ENCODE results near the gene C1orf167.

C1orf167 gene

DNA sequence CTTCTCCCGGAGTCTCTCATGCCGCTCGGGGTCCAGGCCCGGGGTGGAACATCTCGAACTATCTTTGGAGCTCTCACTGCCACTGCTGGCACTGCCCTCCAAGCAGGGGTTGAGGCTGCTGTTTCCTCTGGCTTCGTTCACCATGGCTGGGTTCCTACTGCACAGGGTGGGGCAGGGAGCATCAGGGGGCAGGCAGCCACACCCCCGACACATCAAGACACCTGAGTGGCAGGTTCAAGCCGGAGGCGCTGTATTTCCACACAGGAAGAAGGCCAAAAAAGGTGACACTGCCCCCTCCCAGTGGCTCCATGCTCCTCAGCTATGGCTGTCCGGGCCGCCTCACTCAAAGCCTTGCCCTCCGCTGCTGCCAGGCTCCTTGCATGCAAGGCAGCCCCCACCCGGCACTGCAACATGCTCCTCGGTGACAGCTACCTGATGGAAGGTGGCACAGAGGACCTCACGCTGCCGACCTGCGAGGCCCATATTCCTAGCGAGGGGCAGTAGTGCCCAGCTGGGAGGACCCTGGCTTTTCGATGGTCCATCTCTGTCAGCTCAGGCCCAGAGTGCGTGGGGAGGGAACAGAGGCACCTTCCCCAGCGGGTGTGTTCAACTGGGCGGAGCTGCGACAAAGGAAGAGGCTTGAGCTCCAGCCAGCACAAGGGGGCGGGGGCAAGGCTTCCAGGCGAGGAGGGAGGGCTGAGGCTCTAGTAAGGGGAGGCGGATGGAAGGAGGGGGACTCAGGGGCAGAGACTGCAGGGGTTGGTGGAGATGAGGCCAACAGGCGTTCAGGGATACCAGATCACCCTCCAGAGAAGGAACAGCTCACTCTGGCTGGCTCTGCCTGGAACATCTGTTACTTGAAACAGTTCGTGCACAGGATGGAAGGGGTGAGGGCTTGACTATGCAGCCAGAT lies 41.2 kb downstream of the C1orf167 start:
- TF ChIP-seq GATA3 (IDR thresholded peaks at IDR 0.05; ENCODE audit: low read depth, low read length) (no peak), GATA2 (IDR thresholded peaks at IDR 0.05; ENCODE audit: low read depth, low read length) (no peak)

DNA sequence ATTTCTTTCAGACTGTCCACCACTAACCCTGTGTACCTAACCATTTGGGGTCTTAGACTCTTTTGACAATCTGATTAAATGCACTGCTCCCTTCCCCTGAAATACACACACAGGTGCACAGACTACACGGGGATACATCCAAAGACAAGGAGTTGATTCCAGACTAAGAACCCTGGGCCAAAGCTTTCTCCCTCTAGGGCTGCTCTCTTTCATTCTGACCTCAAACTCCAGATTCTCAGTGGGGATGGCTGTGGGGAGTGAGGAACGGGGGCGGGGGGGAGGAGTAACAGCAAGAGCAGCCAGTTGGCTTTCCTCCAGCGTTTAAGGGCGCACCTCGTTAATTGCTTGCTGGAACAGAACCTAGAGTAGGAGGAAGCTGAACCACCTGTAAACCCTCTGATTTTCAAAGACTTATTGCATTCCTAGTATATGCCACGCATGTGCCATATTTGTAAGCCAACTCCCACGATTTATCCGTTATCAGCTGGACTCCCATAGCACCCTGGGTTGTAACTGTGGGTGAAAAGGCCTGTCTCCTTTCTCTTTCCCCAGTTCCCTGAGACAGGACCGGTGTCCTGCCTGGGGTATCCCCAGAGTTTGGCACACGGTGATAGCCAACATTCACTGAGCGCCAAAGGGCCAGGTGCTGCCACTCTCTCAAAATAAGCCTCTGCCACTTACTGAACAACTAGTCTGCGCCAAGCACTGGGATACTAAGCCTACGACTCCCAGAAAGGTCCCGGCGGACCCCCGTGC lies 42.9 kb downstream of the C1orf167 start:
- TF ChIP-seq GATA3 (IDR thresholded peaks at IDR 0.05; ENCODE audit: low read depth, low read length), result no peak
- no peak for TF ChIP-seq GATA2 (IDR thresholded peaks at IDR 0.05; ENCODE audit: low read depth, low read length)

DNA sequence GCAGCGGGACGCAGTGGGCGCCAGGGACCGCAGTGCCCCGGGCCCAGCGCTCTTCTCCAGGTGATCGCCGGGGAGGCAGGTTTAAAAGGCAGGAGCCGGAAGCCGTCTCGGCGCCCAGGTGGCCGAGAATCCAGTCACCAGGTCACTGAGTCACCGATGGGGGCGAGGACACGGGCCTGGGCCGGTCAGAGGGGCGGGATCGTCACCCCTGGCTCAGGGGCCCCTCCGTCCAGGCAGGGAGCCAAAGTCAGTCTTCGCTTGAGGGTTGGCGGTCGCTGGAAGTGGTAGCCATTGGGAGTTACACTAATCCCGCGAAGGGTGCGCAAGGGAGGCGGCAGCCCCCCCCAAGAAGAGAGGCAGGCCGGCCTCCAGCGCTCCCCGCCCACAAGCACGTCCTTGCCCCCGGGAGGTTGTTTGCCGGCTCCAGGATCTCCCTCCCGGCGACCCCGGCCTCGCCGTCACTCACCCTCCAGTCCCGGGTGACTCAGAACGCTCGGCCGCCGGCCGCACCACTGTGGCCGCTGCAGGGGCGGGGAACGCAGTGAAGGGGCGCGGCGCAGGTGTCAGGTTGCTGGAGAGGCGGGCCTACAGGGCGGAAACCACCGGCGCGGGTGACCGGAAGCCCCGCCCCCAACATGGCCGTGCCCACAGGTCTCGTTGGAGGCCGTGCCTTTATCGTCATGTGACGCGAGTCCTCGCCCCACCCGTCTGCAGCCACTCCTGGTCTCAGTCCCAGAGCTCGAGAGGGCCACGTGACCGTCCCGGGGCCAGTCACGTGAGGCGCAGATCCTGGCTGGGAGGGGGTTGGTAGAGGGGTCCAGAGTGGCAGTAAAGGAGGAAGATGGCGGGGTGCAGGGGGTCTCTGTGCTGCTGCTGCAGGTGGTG lies 43.7 kb downstream of the C1orf167 start, which contains the start of the genes CLCN6 and MTHFR:
Gene CLCN6 (plus strand): TSS at position 770 of the 885 bp plus-strand sequence. CDS start 72 bp downstream, at position 842.
Gene MTHFR (minus strand): TSS at position 543 of the 885 bp plus-strand sequence. CDS start 2,848 bp downstream, outside the sequence.
- TF ChIP-seq GATA2 (IDR thresholded peaks at IDR 0.05; ENCODE audit: low read depth, low read length), result no peak
- TF ChIP-seq GATA3 (IDR thresholded peaks at IDR 0.05; ENCODE audit: low read depth, low read length), result no peak

DNA sequence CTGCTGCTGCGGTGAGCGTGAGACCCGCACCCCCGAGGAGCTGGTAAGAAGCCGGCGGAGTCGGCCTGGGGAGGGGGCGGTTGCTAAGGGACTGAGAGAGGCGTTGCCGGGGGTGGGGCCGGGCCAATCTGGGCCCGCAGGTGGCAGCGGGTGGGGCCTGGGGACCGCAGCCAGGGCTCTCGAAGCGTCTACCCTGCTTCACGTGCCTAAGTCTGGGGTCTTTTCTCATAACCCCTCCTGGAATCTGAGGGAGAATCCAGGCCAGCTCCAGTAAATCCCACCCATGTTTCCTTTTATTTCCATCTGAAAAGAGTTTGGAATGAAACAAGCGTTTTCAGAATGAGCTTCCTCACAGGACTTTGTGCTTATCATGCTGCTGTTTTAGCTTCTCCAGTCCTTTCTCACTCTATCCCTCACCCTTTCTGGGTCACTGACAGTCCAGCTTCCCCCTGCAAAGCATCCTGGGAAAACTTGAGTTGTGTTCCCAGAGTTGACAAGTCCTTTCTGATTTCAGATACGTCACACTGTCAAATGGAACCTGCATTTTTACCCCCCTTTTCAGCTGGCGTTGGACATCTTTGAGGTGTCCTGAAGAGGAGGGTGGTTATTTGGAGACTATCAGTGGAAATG lies 44.4 kb downstream of the C1orf167 start:
- no peak for TF ChIP-seq GATA2 (IDR thresholded peaks at IDR 0.05; ENCODE audit: low read depth, low read length)
- TF ChIP-seq GATA3 (IDR thresholded peaks at IDR 0.05; ENCODE audit: low read depth, low read length), result no peak

DNA sequence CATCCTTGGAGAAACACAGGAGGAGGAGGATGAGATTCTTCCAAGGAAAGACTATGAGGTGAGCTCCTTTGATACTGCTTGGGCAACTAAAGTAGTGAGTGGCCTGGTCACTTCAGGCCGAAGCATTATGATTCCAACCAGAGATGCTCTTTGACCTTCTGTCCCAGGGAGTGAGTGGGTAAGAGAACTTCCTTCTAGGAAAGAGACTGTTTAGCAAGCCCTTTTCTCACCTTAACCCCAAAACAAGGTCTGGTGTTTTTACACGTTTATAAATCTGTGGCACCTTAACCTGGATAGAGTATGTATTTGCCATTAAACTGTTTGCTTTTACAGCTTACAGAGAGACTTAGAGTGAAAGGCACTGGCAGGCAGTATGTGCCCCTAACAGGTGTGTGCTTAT lies 45.1 kb downstream of the C1orf167 start:
- TF ChIP-seq GATA2 (IDR thresholded peaks at IDR 0.05; ENCODE audit: low read depth, low read length) (no peak), GATA3 (IDR thresholded peaks at IDR 0.05; ENCODE audit: low read depth, low read length) (no peak)

DNA sequence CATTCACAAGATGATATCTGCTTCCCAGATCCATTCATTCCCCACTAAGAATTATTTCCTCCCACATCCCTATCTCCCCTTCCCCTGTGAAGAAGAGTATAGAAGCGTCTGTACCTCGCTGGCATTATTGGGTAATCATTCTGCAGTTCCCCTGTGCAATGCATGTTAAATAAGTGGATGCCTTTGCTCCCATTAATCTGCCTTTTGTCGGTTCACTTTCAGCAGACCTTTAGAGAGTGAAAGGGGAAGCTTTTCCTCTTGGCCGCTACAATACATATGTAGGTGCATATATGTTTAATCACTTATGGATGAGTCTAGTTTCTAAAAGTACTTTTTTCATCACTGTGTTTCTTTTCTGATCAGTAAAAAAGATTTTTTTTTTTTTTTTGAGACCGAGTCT lies 51.0 kb downstream of the C1orf167 start:
- TF ChIP-seq GATA3 (IDR thresholded peaks at IDR 0.05; ENCODE audit: low read depth, low read length) (no peak), GATA2 (IDR thresholded peaks at IDR 0.05; ENCODE audit: low read depth, low read length) (no peak)

DNA sequence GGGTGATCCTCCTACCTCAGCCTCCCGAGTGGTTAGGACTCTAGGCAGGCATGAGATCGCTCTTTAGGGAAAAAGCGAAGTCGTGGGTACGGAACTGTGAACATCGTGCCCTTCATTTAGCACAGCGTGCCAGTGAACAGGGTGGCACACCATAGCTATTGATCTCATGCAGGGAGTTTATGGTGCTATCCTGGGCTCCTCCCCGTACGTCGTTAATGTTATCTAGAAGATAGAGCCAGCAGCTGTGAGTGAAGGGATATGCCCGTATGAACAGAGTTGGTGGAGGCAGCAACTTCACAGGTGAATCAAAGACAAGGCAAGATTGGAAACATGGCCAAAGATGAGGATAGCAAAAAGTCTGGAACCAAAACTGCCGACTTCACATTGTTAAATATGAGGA lies 55.2 kb downstream of the C1orf167 start:
- TF ChIP-seq GATA3 (IDR thresholded peaks at IDR 0.05; ENCODE audit: low read depth, low read length) (no peak), GATA2 (IDR thresholded peaks at IDR 0.05; ENCODE audit: low read depth, low read length) (no peak)

DNA sequence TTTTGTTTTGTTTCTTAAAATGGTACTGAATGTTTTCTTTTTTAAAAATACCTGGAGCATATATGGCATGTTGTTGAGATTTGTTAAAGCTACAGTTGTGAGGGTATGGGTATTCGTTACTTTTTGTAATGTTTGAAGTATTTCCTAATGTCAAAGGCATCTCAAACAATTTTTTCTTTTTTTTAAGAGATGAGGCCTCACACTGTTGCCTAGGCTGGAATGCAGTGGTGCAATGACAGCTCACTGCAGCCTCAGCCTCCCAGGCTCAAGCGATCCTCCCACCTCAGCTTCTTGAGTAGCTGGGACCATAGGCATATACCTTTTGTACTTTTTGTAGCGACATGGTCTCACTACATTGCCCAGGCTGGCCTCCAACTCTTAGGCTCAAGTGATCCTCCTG lies 60.1 kb downstream of the C1orf167 start:
- TF ChIP-seq GATA3 (IDR thresholded peaks at IDR 0.05; ENCODE audit: low read depth, low read length), result no peak
- TF ChIP-seq GATA2 (IDR thresholded peaks at IDR 0.05; ENCODE audit: low read depth, low read length), result no peak

DNA sequence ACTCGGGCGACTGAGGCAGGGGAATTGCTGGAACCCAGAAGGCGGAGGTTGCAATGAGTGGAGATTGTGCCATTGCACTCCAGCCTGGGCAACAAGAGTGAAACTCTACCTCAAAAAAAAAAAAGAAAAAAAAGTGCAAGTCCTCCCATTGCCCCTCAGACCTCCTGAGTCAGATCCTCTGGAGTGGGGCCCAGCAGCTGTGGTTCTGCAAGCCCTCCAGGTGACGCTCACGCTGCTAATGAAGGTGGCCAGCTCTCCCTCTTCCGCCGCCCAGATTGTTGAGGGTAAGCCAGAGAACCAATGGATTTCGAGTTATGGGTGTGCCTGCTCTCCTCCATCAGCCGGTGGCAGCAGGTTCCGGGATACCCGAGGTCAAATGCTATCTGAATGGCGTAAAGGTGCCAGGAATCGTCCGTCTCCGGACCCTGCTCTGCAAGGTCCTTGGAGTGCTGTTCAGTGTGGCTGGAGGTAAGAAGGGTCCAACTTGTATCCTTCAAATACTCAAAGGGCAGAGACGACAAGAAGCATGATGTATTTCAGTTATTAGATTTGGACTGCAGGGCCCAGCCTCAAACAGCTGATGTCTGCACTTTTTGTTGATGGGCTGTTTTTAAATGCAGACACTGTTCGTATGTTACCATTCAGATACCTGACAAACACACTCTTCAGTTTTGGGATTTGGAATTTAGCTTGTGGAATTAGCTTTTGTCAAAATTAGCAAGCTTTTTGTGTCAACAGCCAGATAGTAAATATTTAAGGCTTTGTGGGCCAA lies 61.6 kb downstream of the C1orf167 start:
- TF ChIP-seq GATA2 (IDR thresholded peaks at IDR 0.05; ENCODE audit: low read depth, low read length) (no peak), GATA3 (IDR thresholded peaks at IDR 0.05; ENCODE audit: low read depth, low read length) (no peak)

DNA sequence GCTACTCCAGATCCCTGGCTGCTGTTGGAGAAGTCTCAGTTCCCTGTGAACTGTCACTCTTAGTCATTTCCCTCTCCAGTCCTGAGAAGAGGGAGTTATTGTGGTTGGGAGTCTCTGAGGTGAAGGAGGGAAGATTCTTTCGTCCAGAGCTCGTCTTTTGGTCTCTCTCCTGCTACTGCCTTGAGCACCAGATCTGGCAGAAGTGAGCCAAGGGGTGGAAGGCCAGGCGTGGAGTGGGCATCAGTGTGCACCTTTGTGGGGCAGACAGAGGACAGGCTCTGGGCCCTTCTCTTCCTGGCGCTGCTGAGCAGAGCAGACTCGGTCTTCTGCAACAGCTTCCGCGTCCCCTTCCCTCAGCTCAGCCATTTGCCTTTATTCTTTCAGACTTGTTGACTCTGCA lies 63.1 kb downstream of the C1orf167 start:
- no peak for TF ChIP-seq GATA3 (IDR thresholded peaks at IDR 0.05; ENCODE audit: low read depth, low read length)
- no peak for TF ChIP-seq GATA2 (IDR thresholded peaks at IDR 0.05; ENCODE audit: low read depth, low read length)

DNA sequence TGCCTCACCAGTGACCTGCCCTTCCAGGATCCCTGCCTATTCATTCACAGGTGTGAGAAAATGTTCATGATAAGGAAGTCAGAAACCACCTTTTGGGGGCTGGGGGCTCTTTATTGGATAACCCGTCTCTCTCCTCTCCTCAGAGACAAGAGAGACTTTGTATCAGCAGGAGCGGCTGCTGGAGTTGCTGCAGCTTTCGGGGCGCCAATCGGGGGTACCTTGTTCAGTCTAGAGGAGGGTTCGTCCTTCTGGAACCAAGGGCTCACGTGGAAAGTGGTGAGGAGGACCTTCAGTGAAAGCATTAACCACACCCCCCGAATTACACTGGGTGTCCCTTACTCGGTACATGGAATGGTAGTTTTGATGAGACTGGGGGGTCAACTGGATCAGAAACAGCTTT lies 65.0 kb downstream of the C1orf167 start:
- no peak for TF ChIP-seq GATA2 (IDR thresholded peaks at IDR 0.05; ENCODE audit: low read depth, low read length)
- no peak for TF ChIP-seq GATA3 (IDR thresholded peaks at IDR 0.05; ENCODE audit: low read depth, low read length)

DNA sequence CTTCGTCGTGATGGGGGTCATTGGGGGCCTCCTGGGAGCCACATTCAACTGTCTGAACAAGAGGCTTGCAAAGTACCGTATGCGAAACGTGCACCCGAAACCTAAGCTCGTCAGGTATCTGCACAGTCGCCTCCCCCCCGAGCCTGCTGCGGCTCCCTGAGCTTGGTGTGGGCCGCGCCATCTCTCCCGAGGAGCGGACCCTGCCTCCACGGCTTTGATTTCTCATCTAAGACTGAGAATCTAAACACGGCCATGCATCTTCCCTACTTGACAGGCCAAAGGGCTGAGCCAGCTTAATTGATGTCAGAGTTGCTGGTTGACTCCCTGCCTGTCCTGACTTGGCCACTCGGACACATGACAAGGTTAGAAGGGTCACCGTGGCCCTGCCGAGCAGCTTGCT lies 66.5 kb downstream of the C1orf167 start:
- TF ChIP-seq GATA2 (IDR thresholded peaks at IDR 0.05; ENCODE audit: low read depth, low read length) (no peak), GATA3 (IDR thresholded peaks at IDR 0.05; ENCODE audit: low read depth, low read length) (no peak)

Data from SH-SY5Y (cell line).